Measurements from ENCODE around the gene COL7A1. TPM values are rescaled to one million over a fixed set of nuclear protein-coding genes. Genes with fewer than 3 reads are reported as not detected.

The COL7A1 gene
- total and polyA plus RNA-seq, 2 of the 13 experiments (the other 11 are each of a cell fraction or from before 2014, with no cell fraction given), result 2.7 to 11.7 TPM

- TF ChIP-seq ZNF318 (CRISPR knock-in tag; IDR thresholded peaks at IDR 0.05), result no peak
- TF ChIP-seq ERF (CRISPR knock-in tag; IDR thresholded peaks at IDR 0.05), result peak; percentile 70; the same call in 1 of the 2 replicates
- peak; percentile 72; the same call in 1 of the 2 replicates for TF ChIP-seq KDM2A (CRISPR knock-in tag; IDR thresholded peaks at IDR 0.05; ENCODE audit: borderline replicate concordance, low read depth)
- no peak for TF ChIP-seq ZBTB33 (CRISPR knock-in tag; IDR thresholded peaks at IDR 0.05)
- TF ChIP-seq KLF9 (CRISPR knock-in tag; IDR thresholded peaks at IDR 0.05; ENCODE audit: low read depth), result no peak
- no peak for TF ChIP-seq PLSCR1 (CRISPR knock-in tag; IDR thresholded peaks at IDR 0.05; ENCODE audit: borderline replicate concordance)
- no peak; the same call in 1 of the 2 replicates for TF ChIP-seq ZNF557 (CRISPR knock-in tag; IDR thresholded peaks at IDR 0.05)
- TF ChIP-seq ZNF30 (CRISPR knock-in tag; IDR thresholded peaks at IDR 0.05), result peak; percentile 78; the same call in 1 of the 2 replicates
- TF ChIP-seq PTBP1 (IDR thresholded peaks at IDR 0.05; ENCODE audit: low read depth, low read length, poor library complexity, severe bottlenecking), result peak; percentile 70
- peak; percentile 68 for TF ChIP-seq STAG1 (CRISPR knock-in tag; IDR thresholded peaks at IDR 0.05)
- TF ChIP-seq TERF1 (CRISPR knock-in tag; IDR thresholded peaks at IDR 0.05), result no peak
- TF ChIP-seq SMARCC2 (IDR thresholded peaks at IDR 0.05), result no peak
- TF ChIP-seq FOXJ3 (CRISPR knock-in tag; IDR thresholded peaks at IDR 0.05; ENCODE audit: borderline replicate concordance), result peak; percentile 6; the same call in 1 of the 2 replicates
- no peak for TF ChIP-seq AHR (CRISPR knock-in tag; IDR thresholded peaks at IDR 0.05)
- no peak for TF ChIP-seq EHMT2 (IDR thresholded peaks at IDR 0.05; ENCODE audit: borderline replicate concordance, low read depth, low read length)
- TF ChIP-seq ZNF883 (CRISPR knock-in tag; IDR thresholded peaks at IDR 0.05; ENCODE audit: not compliant biosample characterization), result no peak
- TF ChIP-seq ZNF530 (CRISPR knock-in tag; IDR thresholded peaks at IDR 0.05; ENCODE audit: low read depth), result no peak
Observed at GRCh38 chr3:48635222-48636021, 40.3 kb upstream of the COL7A1 start, which contains the start of gene SLC26A6 (continued).

Measured in HepG2 (cell line).